ENCODE measurements around the gene PODXL2.

The PODXL2 gene

DNA sequence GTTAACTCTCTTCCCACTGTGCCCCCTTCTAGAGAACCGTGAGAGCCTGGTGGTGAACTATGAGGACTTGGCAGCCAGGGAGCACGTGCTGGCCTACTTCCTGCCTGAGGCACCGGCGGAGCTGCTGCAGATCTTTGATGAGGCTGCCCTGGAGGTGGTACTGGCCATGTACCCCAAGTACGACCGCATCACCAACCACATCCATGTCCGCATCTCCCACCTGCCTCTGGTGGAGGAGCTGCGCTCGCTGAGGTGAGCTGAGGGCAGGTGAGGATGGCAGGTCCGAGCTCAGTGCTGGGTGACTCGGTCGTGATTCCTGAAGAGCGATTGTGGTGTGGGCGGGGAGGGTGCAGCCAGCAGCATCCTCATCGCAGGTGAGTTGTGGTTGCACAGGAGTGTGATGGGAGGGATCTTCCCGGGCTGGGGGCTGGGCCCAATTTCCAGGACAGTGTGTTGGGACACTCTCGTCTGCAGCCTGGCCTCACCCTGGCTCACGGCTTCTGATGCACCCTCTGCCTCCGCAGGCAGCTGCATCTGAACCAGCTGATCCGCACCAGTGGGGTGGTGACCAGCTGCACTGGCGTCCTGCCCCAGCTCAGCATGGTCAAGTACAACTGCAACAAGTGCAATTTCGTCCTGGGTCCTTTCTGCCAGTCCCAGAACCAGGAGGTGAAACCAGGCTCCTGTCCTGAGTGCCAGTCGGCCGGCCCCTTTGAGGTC, 22.7 kb upstream of the PODXL2 start:
- DNase-seq, result no peak

DNA sequence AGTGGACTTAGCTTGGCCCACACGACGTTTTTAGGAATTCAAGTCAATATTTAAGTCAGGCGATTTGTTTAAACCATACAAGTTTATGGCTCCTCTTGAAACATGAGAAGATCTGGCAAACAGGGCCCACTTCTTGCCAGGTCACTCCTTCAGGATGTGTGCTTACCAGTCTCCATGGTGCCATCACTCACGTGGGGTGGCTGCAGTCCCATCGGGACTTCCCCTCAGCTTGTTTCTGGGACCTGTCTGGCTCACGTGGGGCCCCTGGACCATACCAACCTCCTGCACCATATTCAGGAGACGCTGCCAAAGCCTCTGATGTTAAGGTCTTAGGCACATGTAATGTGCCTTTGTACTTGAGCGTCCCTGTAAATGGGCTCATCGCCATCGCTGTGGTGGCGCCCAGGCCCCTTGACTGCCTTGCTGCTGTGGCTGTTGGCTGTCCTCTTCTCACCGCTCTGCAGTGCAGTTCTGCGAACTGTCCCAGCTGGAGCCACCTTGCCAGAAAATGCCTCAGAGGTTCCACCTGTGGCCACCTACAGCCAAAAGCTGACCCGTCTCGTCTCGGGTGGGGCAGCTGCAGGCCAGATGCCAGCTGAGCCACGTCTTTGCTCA, 21.9 kb upstream of the PODXL2 start:
- DNase-seq, result no peak

DNA sequence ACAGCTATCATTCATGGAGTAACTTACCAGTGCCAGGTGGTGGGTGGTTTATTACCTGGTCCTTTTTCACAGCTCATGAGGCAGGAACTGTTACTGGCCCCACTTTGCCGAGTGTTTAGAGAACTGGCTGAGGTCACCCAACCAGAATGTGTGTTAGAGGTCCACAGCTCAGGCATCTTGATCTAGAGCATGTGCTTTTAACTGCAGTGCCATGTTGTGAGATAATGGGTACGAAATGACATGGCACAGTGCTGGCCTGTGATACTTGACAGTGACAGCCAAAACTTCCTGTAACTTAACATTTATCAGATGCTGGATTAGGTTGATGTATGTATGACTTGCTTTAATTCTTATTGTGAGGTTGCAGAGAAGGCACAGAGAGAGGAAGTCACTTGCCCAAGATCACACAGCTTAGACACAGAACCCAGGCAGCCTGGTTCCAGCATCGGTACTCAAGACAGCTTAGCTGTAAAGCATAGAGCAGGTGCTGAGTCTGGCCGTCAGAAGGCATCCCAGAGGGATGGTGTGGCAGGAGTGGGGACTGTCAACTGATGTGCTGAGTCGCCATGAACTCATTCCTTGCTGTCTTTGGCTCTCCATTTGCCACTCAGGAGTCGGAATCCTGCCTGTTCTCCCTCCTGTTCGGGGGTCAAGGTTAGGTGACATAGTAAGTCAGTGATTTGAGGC, 21.2 kb upstream of the PODXL2 start:
- no peak for DNase-seq

DNA sequence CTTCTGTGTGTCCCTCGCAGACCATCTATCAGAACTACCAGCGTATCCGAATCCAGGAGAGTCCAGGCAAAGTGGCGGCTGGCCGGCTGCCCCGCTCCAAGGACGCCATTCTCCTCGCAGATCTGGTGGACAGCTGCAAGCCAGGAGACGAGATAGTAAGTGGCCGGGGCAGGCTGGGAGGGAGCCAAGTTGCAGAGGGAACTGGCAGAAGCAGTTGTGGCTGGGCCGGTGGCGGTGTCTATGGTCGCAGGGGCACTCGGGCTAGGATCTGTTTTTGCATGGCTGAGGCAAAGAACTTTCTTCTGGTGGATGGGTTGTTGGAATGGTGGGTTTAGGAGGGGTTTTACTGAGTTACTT, 20.6 kb upstream of the PODXL2 start:
- DNase-seq, result no peak

DNA sequence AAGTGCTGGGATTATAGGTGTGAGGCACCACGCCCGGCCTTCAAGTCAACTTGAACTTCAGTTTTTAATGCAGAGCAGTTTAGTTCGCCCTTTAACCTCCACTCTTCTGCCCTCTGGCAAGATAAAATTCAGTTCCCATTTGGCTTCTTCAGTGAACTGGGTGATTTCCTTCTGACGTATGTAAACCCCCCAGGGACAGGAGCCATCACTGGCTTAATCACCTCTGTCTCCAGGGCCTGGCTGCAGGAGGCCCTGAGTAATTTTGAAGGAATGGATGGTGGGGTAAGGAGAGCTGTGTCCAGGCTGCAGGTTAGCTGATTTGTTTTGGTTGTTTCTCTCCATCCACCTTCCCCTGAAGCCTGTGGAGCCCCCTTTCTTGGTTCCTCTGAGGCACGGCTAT, 18.9 kb upstream of the PODXL2 start:
- no peak for DNase-seq

DNA sequence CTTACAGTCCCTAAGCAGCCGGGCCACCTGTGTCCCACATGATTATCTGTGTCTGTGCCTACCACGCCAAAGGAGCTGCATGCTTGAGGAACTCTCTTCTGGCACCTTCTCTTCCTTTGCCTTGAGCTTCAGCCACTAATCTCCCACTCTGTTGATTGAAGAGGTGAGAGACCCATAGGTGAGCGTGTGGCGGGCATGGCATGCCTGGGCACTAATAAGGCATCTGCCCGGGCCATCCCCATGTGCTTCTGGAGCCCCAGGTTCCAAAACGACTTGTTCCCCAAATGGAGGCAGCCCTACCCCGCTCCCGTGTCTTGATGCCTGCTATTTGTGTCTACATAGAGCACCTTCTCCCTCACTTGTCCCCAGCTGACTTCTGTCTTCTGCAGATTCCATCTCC, 17.7 kb upstream of the PODXL2 start:
- no peak for DNase-seq

DNA sequence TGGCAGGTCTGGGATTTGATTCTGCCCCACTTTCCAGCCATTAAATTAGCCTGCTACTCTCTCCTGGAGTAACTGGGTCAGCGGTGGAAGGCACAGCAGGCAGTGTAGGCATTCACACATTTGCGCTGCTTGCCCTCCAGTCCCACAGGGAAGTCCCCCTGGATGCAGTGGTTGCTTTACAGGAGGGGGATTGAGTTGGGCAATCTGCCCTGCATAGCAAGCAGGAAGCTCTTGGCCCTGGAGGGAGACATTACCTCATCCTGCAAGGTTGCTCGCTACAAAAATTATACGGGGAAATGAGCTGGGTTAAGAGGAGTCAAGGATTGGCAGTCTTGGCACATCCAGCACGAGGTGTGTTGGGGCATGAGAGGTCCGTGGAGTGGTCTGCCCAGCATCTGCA, 16.0 kb upstream of the PODXL2 start:
- no peak for DNase-seq

DNA sequence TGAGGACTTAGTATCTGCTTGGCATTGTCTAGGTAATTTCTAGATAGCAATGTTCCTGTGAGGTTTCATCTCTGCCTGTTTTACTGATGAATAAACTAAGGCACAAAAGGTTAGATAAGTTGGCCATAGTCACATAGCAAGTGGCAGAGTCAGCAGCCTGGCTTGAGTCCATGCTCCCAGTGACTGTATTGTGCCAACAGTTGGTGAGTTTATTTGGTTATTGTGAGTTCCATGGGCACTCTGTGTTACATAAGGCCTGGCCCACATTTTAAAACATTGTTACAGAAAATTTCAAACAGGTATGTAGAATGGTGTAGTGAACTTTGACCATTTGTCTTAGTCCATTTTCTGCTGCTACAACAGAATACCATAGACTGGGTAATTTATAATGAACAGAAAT, 15.6 kb upstream of the PODXL2 start:
- no peak for DNase-seq

DNA sequence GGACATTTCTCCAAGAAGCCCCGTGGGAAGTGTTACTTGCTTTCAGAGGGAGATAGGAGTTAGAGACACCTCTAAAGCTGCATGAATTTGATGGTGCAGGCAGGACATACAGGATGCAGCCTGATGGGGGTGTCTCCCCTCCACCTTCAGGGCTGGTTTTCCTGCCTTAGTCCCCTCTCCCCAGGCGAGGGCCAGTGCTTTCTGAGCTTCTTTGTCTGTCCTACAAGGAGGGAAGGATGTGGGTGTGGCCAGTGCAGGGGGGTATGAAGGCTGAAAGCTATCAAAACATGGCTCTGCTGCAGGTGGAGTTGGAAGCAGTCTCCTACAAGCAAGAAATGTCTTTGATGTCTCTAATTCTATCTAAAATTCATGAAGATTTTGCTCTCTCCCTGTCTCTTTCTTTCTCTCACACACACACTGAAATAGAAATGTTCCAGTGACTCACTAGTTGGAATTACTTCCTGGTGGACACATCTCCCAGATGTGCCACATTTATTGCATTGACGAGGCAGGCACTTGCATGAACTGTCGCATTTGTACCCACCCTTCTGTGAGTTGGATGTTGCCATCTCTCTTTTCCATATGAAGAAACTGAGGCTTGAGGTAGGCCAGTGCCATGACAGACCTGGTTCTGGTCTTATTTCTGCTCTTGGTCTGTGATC, 13.9 kb upstream of the PODXL2 start:
- no peak for DNase-seq

DNA sequence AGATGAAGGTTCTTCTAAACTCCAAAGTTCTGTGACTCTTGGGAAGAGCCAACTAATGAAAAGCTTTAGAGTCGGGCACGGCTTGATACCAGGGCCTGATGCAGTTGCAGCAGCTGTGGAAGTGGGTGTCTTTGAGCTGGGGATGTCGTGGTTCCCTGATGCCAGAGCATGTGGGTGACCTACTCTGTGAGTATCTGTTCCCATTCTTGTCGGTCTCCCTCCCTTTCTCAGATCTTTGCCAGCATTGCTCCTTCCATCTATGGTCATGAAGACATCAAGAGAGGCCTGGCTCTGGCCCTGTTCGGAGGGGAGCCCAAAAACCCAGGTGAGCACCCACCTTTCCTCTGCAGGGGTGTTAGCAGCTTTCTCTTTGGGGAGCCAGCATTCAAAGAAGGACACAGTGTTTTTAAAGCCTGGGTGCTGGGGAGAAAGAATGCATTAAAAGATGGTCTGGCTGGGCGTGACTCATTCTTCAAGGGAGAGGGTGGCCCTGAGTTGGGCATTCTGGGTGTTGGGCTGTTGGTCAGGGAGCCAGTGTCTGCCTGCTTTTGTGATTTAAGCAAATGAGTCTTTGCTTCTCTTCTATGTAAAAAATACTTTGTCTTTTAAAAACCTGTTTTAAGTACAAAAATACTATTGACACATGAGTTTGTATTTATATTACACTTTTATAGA, 13.2 kb upstream of the PODXL2 start:
- no peak for DNase-seq

DNA sequence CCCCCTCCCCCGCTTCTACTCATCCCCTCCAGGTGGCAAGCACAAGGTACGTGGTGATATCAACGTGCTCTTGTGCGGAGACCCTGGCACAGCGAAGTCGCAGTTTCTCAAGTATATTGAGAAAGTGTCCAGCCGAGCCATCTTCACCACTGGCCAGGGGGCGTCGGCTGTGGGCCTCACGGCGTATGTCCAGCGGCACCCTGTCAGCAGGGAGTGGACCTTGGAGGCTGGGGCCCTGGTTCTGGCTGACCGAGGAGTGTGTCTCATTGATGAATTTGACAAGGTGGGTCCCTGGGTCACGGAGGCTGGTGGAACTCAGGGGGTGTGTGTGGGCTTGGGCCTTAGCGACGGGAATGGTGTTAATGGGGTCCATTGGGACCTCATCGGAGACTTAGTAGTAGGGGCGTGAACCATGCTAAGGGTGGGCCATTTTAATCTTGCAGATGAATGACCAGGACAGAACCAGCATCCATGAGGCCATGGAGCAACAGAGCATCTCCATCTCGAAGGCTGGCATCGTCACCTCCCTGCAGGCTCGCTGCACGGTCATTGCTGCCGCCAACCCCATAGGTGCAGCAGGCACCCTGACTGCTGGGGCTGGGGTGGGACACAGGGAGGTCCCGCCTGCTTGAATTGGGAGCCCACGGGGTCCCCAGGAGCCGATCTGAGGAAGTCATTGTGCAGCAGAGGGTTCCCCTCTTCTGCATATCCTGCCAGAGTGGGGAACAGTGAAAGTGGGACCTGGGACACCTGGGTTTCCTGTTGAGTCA, 12.0 kb upstream of the PODXL2 start:
- no peak for DNase-seq

DNA sequence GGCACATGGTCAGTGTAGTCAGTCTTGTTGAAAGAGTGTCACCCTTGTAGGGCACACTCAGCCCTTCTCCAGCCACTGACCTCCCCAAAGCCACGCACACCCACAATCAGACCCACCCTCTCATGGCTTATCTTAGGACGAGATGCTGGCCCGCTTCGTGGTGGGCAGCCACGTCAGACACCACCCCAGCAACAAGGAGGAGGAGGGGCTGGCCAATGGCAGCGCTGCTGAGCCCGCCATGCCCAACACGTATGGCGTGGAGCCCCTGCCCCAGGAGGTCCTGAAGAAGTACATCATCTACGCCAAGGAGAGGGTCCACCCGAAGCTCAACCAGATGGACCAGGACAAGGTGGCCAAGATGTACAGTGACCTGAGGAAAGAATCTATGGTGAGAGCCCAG, 10.1 kb upstream of the PODXL2 start:
- no peak for DNase-seq

DNA sequence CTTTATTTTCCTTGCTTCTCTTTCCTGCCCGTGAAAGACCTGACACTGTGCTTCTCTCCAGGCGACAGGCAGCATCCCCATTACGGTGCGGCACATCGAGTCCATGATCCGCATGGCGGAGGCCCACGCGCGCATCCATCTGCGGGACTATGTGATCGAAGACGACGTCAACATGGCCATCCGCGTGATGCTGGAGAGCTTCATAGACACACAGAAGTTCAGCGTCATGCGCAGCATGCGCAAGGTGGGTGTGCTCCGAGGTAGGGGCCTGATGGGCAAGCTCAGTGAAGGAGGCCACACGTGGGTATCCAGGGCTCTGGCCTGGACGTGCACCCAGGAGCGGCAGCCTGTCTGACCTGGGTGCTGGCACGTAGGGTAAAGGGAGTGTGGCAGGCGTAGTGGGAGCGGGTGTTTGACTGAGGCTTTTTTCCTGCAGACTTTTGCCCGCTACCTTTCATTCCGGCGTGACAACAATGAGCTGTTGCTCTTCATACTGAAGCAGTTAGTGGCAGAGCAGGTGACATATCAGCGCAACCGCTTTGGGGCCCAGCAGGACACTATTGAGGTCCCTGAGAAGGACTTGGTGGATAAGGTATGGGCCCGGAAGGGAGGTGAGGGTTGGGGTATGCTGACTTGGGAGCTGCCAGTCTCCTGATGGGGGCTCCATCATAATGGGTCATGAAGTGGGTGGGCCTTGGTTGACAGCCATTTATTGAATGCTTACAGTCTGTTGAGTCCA, 8.2 kb upstream of the PODXL2 start:
- DNase-seq, result no peak

DNA sequence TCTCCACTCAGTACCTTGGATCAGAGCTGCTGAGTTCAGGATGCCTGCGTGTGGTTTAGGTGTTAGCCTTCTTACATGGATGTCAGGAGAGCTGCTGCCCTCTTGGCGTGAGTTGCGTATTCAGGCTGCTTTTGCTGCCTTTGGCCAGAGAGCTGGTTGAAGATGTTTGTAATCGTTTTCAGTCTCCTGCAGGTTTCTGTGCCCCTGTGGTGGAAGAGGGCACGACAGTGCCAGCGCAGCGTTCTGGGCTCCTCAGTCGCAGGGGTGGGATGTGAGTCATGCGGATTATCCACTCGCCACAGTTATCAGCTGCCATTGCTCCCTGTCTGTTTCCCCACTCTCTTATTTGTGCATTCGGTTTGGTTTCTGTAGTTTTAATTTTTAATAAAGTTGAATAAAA, 7.0 kb upstream of the PODXL2 start:
- DNase-seq, result no peak

DNA sequence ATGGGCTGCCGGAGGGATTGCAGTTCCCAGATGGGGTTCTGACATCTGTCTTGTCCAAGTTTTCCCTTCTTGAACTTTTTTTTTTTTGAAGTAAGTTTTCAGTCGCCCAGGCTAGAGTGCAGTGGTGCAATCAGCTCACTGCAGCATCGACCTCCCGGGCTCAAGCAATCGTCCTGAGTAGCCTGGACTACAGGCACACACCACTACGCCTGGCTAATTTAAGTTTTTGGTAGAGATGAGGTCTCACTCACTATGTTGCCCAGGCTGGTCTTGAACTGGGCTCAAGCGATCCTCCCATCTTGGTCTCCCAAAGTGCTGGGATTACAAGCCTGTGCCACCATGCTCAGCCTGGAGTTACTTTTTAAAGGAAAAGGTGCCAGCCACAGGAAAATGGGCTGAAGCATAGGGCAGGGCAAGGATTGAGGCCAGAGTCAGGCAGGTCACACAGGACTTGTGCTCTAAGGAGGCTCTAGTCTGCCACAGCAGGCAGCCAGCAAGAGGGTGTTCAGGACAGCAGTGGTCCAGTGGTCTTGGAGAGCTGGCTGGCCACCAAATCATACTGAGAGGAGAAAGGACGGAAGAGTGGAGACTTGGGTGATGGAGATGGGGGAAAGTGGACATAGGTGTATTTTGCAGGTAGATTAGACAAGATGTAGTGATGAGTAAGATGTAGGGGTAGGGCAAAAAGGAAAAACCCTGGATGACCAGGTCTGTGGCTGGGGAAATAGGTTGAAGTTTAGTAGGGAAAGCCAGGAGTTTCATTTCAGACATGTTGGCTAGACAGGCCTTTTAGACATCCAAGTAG, 6.0 kb upstream of the PODXL2 start:
- no peak for DNase-seq

DNA sequence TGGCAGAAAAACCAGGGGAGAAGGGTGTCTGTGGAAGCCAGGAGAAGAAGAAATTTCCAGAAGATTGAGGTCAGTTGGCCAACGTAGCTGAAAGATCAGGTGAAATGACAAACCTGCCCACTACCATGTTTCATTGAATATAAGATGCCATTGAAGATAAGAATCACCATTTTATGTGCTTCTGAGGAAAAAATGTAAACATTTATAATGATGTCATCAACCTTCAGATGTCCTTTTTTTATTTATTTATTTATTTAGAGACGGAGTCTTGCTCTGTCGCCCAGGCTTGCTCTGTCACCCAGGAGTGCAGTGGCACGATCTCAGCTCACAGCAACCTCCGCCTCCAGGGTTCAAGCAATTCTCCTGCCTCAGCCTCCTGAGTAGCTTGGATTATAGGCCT, 4.9 kb upstream of the PODXL2 start:
- DNase-seq, result no peak

DNA sequence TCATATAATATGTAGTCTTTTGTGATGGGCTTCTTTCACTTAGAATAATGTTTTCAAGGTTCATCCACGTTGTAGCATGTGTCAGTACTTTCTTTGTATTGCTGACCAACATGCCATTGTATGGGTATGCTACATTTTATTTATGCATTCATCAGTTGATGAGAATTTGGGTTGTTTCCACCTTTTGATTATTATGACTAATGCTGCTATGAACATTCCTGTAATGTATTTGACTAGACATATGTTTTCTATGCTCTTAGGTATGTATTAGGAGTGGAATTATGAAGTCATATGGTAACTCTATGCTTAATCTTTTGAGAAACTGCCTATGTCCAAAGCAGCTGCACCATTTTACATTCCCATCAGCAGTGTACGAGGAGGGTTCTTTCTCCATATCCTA, 3.2 kb upstream of the PODXL2 start:
- DNase-seq, result no peak

DNA sequence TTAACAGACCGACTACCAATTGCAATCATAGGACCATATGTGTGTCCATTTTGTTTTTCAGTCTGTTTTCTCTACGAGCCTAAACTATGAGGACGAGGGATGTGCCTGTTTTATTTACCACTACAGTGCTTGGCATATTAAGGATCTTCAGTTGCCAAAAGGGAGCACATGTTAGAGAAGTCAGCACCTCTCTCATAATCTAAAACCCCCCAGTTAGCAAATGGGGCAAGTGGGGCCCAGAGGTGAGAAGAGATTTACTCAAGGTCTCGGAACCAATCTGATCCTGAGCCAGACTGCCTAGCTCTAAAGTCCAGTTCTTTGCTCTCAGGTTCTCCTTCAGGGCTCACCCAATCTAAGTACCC, 578 bp upstream of the PODXL2 start:
- no peak for DNase-seq

DNA sequence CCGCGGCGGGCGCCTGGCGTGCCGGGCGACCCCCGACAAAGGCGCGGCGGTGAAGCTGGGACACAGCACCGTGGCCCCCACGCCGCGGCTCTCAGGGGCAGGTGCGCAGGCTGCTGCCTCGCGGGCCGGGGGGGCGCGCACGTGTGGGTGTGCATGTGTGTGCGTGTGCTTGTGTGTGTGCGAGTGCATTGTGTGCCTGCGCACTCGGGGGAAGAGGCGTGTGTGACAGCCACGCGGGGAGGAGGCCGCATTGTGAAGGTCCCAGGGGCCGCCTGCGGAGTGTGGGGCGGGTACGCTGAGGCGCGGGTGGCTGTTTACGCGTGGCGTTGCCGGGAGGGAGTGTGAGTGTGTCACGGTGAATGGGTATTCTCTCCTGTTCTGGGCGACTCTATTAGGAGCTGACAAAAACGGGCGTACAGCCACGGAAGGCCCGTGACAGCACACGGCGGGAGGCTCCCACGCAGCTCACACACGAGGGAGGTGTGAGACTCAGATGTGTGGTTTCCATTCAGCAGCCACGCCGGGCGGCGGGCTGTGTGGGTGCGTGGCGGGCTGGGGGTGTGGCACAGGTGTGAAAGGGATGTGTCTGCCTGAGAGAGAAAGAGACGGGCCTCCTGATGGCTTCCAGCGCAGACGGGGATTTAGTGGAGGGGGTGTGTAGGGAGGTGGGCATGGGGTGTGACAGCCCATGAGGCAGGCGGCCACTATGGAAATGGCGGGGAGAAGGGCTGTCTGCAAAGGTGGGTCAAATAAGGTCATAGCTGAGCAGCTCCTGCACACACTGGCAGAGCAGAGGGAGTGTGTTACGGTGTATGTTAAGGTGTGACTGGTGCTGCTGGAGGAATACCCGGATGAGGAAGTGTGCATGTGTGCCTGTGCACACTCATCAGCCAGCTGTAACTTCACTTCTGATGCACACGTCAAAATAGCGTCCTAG, 750 bp downstream of the PODXL2 start:
- DNase-seq, result no peak

Measured in islet precursor cell (in vitro differentiated cells).